IPS-18c (cell line): Measurements from ENCODE around the gene KLHL36.
"Not testable (repeated sequence)": the region's sequence is repeated elsewhere in the genome, so short reads cannot be mapped to it uniquely, and the experiment has no call there.

Experiments used
- H3K4me3 ChIP-seq: 2 replicates; pipeline ENCODE4 v1.7.0; 2013; ENCODE audit warnings: low read depth, mild to moderate bottlenecking, low read length, moderate library complexity; ENCODE audit not compliant: insufficient read depth
- H3K9me3 ChIP-seq: one replicate; pipeline ENCODE4 v1.6.1; 2013; ENCODE audit warnings: mild to moderate bottlenecking, low read length, moderate library complexity; ENCODE audit not compliant: control insufficient read depth, insufficient read depth

The KLHL36 gene

DNA sequence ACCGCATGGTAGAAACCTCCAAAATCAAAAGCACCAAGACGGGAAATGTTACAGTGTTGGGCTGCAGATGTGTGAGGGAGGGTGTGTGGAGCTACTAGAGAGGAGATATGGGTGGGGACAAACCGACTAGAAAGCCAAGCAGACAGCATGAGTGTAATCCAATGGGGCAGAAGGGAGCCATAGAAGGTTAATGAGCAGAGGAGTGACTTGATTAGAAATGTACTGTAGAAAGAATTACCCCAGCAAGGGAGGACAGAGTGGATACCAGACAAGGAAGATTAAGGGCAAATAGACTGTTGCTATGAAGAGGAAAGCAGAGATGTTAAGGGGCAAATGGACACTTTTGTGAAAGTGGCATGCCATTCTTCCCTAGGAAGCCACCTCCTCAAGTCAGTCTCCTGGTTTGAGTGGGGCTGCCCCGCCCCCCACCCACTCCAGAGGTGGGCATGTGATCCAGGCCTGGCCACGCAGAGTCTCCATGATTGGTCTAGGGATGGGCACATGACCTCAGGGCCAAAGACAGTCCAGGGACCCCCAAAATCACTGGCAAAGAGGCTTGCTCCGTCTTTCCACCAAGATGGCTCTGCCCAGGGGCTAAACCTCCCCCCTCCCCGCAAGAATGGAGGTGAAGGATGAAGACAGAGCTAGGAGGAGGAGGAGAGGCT is 34.8 kb upstream of the KLHL36 start:
- Histone ChIP-seq H3K4me3 (no peak overlapping the region), H3K9me3 (no peaks in the 10 kb centered on the region)

DNA sequence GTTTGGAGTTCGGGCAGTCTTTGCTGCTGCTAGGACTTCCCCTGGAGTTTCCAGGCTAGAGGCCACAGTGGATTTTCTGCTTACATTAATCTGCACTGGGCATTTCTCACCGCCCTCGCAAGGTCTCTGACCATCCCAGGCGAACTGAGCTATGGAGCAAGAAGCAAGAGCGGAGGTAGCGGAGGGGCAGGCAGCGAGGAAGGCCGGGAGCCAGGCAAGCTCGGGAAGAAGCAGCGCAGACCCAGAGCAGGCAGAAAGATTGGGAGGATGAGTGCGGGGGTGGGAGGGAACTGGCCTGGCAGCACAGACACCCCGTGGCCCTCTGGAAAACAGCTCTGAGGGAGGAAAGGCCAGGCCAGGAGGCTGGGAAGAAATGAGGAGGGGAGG is 34.2 kb upstream of the KLHL36 start:
- H3K4me3 ChIP-seq, result no peak overlapping the region

DNA sequence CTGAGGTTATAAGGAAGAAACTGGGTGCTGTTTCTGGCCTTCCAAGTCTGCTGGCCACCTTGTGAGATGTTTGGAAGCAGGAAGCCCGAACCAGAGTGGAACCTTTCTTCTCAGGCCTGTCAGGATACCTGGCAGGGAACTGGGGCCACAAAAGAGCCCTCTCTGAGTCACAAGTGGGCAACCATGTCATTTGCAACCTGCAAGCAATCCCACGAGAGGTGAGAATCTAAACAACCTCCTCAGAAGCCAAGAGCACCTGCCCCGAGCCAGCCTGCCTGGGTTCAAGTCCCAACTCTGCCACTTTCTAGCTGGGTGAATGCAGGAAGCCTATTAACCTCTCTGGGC is 33.7 kb upstream of the KLHL36 start:
- Histone ChIP-seq H3K4me3 (no peak overlapping the region), H3K9me3 (no peaks in the 10 kb centered on the region)

More for the DNA sequence above, 34.2 kb upstream of the KLHL36 start:
- no peaks in the 10 kb centered on the region for H3K9me3 ChIP-seq

DNA sequence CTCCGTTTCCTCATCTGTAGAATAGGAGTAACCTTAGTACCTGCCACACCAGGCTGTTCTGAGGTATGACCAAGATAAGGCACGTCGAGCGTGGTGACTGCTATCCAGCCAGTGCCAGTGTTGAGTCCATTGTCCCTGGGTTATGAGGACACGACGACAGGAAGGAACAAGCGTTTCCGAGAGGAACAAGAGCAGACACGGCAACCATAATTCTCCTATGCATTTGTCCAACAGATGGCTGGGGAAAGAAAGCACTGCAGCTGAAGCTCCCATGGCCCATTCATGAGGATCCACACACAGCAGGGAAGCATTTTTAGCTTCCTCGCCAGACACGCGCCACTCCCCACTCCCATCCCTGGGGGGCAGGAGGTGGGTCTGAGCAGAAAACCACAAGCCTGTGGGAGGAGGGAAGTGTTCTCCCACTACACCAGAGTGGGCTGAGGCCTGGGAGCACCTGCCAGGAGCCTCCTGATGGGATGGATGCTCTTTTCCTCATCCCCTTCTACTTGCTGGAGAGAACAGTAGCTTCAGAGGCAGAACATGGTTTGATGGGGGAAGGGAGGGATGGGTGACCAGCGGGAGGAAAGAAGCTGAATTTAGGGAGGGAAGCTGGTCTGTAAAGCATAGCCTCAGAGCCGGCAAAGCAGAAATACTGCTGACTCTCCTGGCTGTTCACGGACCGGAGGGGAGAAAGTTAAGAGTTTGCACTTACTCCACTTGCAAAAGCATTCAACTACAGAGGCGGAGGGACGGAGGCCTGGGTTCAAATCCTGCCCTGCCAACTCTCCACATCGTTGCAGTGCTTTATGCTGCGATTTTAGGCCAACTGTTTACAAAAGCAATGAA is 33.1 kb upstream of the KLHL36 start:
- Histone ChIP-seq H3K9me3 (no peaks in the 10 kb centered on the region), H3K4me3 (no peak overlapping the region)

DNA sequence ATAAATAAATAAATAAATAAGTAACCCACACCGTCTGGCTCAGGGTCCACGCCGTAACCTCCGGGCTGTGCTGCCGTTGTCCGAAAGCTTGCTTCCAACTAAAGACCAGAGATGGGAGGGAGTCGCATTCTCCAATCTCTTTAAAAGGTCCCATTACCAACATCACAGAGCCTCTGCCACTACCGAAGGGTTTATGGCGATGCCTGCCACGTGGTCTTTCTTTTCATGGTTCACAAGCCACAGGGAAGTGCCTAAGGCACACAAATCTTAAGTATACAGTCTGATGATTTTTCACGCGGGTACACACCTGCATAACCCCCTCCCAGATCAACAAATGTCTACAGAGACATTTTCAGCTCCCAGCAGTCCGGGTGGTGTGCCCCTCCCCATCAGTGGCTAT is 31.8 kb upstream of the KLHL36 start:
- no peaks in the 10 kb centered on the region for H3K9me3 ChIP-seq
- peak overlapping the region; percentile 86 for H3K4me3 ChIP-seq

DNA sequence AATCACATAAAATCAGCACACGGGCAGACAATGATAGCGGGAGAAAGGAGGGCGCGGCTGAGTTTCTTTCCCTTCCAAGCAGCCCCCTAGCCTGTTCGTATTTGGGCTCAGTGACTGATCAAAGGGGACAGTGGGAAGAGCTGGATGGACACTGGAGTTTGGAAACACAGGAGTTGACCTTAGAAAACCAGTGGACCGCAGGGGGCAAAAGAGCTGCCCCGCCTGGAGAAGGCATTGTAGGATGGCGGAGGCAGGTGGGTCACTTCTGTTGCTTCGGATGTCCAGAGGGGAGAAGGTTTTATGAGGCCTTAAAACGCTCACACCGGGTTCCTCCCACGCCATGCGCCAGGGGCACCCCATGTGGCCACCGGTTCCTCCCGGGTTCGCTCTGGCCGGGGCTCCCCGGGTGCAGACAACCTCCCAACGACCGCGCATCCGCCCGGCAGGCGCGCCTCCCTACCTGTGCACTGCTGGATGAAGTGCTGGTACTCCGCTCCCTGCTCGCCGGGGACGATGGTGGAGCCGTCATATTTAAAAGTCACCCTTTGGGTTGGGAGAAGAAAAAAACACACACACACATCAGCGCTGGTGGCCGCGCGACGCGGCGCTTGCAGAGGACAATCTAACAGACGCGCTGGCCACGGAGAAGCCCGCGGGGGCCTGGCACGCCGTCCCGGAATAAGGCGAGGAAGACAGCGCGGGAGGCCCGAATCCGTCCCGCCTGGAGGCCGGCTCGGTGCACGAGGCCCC is 31.1 kb upstream of the KLHL36 start:
- Histone ChIP-seq H3K9me3 (no peaks in the 10 kb centered on the region), H3K4me3 (peak overlapping the region; percentile 86)

DNA sequence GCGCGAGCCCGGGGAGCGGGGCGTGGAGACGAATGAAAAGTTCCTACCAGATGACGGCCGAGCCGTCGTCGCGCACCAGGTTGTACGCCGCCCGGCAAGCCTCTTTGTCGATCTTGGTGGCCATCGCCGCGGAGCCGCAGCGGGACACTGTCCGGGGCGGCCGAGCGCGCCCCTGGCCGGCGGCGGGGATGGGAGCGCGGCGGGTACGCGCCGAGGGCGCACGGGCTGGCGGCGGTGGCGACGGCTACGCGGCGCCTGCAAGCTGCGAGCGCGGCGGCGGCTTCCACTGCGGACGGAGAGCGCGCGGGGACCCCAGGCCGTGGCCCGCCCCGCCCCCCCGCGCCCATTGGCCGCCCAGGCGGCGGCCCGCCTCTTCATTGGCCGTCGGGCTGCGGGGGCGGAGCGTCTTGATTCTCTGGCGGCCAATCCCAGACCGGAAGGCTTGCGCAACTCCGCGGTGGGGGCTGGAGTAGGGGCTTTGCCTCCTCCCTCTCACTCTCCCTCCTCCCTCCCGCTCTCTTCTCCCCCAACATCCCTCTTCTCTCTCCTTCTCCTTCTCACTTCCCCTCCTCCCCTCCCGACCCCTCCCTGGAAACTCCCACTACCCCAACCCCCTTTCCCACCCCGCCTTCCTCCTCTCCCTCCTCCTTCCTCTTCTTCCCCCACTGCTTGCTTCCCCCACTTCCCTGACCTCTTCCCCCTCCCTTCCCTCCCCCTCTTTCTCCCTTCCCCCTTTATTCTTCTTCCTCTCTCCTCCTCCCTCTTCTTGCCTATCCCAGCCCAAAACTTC is 30.3 kb upstream of the KLHL36 start, which contains the start of gene COTL1:
COTL1 (minus strand) TSS at position 288 of the 790 bp plus-strand sequence; CDS start at position 124, 164 bp downstream.
- Histone ChIP-seq H3K9me3 (no peaks in the 10 kb centered on the region), H3K4me3 (peak within 1 kb of the TSS; percentile 86)

DNA sequence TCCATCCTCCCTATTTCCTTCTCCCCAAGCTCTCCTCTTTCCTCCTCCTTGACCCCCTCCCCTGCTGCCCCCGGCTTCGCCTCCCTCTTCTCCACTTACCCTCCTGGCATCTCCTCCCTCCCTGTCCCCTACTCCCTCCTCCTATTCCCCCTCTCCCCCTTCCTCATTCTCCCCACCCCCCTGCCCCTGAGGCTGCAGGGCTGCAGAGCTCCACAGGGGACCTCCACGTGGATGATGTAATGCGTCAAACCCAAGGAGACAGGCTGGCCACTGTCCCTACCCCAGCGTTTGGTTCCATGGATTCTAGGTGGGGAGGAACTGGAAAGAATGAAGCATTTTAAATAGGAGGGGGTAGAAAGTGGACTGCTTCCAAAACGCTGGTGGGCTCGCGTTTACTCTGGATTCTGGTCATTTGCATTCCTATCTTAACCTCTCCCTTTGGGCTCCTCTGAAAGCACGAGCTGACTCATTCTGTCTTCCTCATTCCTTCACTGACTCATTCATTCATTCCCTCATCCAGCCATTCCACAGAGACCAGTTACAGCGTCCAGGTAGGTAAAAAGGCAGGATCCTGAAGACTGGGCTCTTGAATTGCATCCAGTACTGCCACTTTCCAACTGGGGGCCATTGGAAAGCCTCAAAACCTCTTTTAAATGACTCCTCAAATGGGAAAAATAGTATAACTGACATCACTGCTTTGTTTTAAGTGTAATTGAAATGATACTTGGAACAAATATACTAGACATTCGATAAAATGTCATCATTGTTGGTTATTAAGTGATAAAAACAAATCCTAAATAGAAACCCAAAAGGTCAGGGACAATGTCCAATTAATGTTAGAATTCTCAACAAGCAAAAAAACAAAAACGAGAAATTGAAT is 29.5 kb upstream of the KLHL36 start:
- peak overlapping the region; percentile 29; the same call in 1 of the 2 replicates for H3K4me3 ChIP-seq
- no peaks in the 10 kb centered on the region for H3K9me3 ChIP-seq

DNA sequence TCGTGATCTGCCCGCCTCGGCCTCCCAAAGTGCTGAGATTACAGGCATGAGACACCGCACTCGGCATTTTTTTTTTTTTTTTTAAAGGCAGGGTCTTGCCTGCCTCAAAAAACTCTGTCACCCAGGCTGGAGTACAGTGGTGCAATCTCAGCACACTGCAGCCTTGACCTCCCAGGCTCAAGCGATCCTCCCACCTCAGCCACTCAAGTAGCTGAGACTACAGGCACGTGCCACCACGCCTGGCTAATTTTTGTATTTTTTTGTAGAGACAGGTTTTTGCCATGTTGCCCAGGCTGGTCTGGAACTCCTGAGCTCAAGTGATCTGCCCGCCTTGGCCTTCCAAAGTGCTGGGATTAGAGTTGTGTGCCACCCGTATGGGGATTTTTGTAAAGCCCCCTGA is 27.4 kb upstream of the KLHL36 start:
- H3K4me3 ChIP-seq, H3K9me3 ChIP-seq: not testable (repeated sequence)

DNA sequence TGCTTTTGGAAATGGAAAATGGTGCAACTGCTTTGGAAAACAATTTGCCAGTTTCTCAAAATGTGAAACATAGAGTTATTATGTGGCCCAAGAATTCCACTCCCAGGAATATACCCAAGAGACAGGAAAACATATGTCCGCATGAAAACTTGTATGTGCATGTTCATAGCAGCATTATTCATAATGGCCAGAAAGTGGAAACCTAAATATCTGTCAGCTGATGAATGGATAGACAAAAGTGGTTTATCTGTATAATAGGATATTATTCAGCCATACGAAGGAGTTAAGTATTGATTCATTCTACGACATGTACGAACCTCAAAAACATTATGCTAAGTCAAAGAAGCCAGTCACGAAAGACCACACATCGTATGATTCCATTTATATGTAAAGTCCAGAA is 22.8 kb upstream of the KLHL36 start:
- Histone ChIP-seq H3K9me3 (no peaks in the 10 kb centered on the region), H3K4me3 (no peak overlapping the region)

DNA sequence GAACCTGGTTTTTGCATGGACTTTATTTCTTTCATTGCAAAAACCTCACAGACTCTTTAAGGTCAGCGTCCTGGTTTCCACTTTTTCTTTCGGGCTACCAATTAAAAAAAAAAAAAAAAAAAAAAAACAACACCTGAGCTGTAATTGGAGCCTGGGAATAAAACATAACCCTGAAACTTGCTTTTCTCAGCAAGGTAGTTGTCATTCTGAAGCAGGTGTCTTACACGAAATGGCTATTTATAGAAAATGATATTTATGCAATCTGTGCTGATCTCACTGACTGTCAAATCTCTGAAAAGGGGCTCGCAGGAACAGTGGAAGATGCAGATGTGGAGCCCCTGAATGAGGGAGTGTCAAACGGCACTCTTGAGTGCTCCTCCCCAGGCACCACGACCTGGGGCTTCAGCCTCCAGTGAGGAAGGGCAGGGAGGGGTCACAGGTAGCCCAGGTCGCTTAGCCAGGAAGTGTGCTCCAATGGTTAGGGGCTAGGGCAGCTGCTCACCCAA is 20.0 kb upstream of the KLHL36 start:
- no peak overlapping the region for H3K4me3 ChIP-seq

DNA sequence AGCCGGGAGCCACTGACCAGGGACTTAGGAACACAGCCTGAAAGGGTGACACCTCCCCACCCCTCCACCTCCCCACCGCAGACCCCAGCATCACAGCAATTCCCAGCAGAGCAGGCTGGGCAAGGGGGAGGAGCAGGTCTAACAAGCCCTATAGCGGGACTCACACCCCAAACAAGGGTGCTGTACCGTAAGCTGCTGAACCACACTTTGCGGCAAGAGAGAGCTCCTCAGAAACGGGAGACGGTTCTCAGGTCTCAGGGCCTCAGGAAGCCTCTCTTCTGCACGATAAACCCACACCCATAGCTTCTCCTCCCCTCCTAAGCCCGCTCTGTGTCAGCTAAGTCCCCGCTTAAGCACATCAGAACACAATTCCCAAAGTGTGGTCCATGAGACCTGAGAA is 18.7 kb upstream of the KLHL36 start:
- Histone ChIP-seq H3K9me3 (no peaks in the 10 kb centered on the region), H3K4me3 (no peak overlapping the region)

More for the DNA sequence above, 20.0 kb upstream of the KLHL36 start:
- no peaks in the 10 kb centered on the region for H3K9me3 ChIP-seq

DNA sequence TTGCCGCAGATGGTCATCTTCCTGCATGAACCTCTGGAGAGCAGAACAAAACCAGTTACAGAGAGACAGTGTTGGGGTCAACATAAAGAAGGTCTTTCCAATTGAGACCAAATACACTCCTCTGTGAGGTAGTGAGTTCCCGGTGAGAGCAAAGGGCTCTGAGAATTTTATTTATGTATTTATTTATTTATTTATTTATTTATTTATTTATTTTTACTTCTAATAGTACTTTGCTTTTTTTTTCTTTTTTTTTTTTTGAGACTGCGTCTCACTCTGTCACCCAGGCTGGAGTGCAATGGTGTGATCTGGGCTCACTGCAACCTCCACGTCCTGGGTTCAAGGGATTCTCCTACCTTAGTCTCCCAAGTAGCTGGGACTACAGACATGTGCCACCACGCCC is 18.3 kb upstream of the KLHL36 start:
- Histone ChIP-seq H3K4me3 (no peak overlapping the region), H3K9me3 (no peaks in the 10 kb centered on the region)

DNA sequence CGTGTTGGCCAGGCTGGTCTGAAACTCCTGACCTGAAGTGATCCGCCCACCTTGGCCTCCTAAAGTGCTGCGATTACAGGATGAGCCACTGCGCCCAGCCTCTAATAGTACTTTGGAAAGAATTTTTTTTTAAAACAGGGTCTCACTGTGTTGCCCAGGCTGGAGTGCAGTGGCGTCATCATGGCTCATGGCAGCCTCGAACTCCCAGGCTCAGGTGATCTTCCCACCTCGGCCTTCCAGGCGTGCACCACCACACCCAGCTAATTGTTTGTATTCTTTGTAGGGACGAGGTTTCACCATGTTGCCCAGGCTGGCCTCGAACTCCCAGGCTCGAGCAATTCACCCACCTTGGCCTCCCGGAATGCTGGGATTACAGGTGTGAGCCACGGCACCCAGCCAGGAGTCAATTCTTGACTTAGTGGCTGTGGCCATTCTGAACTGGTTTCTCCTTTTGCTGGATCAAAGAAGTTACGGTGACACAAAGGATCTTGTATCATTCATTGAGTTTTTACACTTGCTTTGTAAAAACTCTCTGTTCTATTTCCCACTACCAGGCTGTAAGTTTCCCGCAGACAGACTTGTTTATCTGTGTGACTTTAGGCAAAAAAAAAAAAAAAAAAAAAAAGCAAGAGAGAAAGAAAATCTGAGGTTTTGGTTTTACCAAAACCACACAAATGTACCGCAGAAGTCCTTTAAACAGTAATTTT is 17.7 kb upstream of the KLHL36 start:
- no peaks in the 10 kb centered on the region for H3K9me3 ChIP-seq
- H3K4me3 ChIP-seq, result no peak overlapping the region

DNA sequence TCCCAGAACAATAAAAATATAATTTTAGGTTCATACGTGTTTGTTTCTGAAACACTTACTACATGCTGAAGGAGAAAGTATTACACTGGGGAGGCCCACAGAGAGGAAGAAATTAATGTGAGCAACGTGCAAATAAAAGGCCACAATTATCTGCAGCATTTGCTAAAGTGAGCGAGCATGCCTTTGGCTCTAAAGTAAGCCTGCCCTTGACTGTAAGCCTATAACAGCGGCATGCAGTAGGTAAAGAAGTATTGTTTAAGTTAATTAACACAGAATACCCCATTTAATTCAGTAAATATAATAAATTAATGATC is 17.2 kb upstream of the KLHL36 start:
- H3K9me3 ChIP-seq, result no peaks in the 10 kb centered on the region
- no peak overlapping the region for H3K4me3 ChIP-seq

DNA sequence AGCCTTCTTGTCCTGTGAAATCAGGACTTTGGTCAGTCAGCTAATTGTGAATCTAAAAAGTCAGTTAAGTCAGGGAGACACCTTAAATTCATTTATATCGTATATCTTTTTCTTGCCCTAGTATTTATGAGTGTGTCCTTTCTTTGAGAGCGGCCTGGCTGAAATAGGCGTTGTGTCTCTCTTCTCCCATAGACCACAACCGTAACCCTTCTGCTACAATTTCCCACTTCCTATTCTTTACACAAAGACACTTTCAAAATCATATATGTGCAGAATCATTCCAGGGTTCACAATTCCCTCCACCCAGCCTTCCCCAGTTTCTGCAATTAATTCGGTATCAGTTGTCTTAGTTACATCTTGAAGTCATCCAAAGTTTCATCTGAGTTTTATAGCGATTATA is 16.4 kb upstream of the KLHL36 start:
- Histone ChIP-seq H3K9me3 (no peaks in the 10 kb centered on the region), H3K4me3 (no peak overlapping the region)
